Erythroblast (primary cell): ENCODE measurements around the gene CLCN5.

Source experiments
- GATA1 ChIP-seq: IDR thresholded peaks from 2 replicates; pipeline ENCODE4 v1.6.1; 2011; ENCODE audit warnings: low read depth, mild to moderate bottlenecking, control low read depth, low read length, moderate library complexity
- POLR2A ChIP-seq: IDR thresholded peaks from 2 replicates; pipeline ENCODE4 v1.6.1; 2011; ENCODE audit warnings: mild to moderate bottlenecking, low read length

GRCh38 chrX:49919617-49920016 lies 2.8 kb upstream of the CLCN5 start:
- no peak for TF ChIP-seq POLR2A
- no peak for TF ChIP-seq GATA1
